Neuronal stem cell (in vitro differentiated cells): ENCODE results near the gene TSPAN2.
A peak's percentile ranks its signal among the peaks of the same experiment; 100 is the strongest.

Experiments
- DNase-seq: peaks from one replicate; pipeline ENCODE4 v3.0.0-alpha.2; 2013; ENCODE audit warnings: low spot score
- H2AFZ ChIP-seq: one replicate; pipeline ENCODE4 v1.6.1; 2013; ENCODE audit warnings: mild to moderate bottlenecking, low read length, inconsistent platforms
- H2AK5ac ChIP-seq: 2 replicates; pipeline ENCODE4 v1.6.1; 2013; ENCODE audit warnings: low read depth, mild to moderate bottlenecking, inconsistent platforms, low read length, moderate library complexity, mixed read lengths
- H2BK120ac ChIP-seq: 2 replicates; pipeline ENCODE4 v1.6.1; 2013; ENCODE audit warnings: low read depth, mild to moderate bottlenecking, inconsistent platforms, low read length, moderate library complexity, mixed read lengths
- H2BK12ac ChIP-seq: one replicate; pipeline ENCODE4 v1.6.1; 2013; ENCODE audit warnings: low read length, inconsistent platforms
- H2BK15ac ChIP-seq: 2 replicates; pipeline ENCODE4 v1.6.1; 2013; ENCODE audit warnings: mild to moderate bottlenecking, low read length, inconsistent platforms, mixed read lengths
- H2BK5ac ChIP-seq: one replicate; pipeline ENCODE4 v1.6.1; 2013; ENCODE audit warnings: inconsistent platforms, mild to moderate bottlenecking, low read length, moderate library complexity
- H3K14ac ChIP-seq: one replicate; pipeline ENCODE4 v1.6.1; 2013; ENCODE audit warnings: low read length, inconsistent platforms
- H3K18ac ChIP-seq: 2 replicates; pipeline ENCODE4 v1.6.1; 2013; ENCODE audit warnings: low read length, inconsistent platforms
- H3K23ac ChIP-seq: 2 replicates; pipeline ENCODE4 v1.6.1; 2013; ENCODE audit warnings: low read depth, mild to moderate bottlenecking, mixed read lengths, low read length, inconsistent platforms; ENCODE audit not compliant: poor library complexity
- H3K27ac ChIP-seq: replicated peaks from 3 replicates; pipeline ENCODE4 v1.5.1; 2013; ENCODE audit warnings: low read length, inconsistent platforms
- H3K27me3 ChIP-seq, 3 experiments: 2 replicates each; pipeline ENCODE4 v1.6.1; 2013; ENCODE audit warnings: low read length in 3 of 3, mild to moderate bottlenecking in 2 of 3, inconsistent platforms in 1 of 3, low read depth in 1 of 3, mixed read lengths in 1 of 3, moderate library complexity in 1 of 3; ENCODE audit not compliant: control insufficient read depth in 3 of 3, insufficient read depth in 3 of 3
- H3K36me3 ChIP-seq, 2 donors: replicated peaks in 1 of 2; 2 replicates each; pipeline ENCODE4 v1.6.1; 2013; ENCODE audit warnings: low read length in 2 of 2; ENCODE audit not compliant: control insufficient read depth in 2 of 2, insufficient read depth in 2 of 2
- H3K4ac ChIP-seq: 2 replicates; pipeline ENCODE4 v1.6.1; 2013; ENCODE audit warnings: inconsistent platforms, mild to moderate bottlenecking, low read length, moderate library complexity
- H3K4me1 ChIP-seq, 2 donors: 1 replicate in 1 of 2; 2 replicates in 1 of 2; pipeline ENCODE4 v1.6.1; 2013; ENCODE audit warnings: low read length in 2 of 2, low read depth in 1 of 2; ENCODE audit not compliant: control insufficient read depth in 2 of 2, insufficient read depth in 1 of 2
- H3K4me2 ChIP-seq: one replicate; pipeline ENCODE4 v1.6.1; 2013; ENCODE audit warnings: mild to moderate bottlenecking, low read length, inconsistent platforms; ENCODE audit not compliant: insufficient read depth, poor library complexity, severe bottlenecking
- H3K4me3 ChIP-seq, 2 donors: 2 replicates each; pipeline ENCODE4 v1.5.1; 2013; ENCODE audit warnings: low read length in 2 of 2, mild to moderate bottlenecking in 2 of 2, inconsistent platforms in 1 of 2, moderate library complexity in 1 of 2
- H3K79me1 ChIP-seq: one replicate; pipeline ENCODE4 v1.6.1; 2013; ENCODE audit warnings: low read depth, mild to moderate bottlenecking, inconsistent platforms, low read length, moderate library complexity
- H3K9ac ChIP-seq: one replicate; pipeline ENCODE4 v1.6.1; 2013; ENCODE audit warnings: mild to moderate bottlenecking, low read depth, low read length, inconsistent platforms; ENCODE audit not compliant: poor library complexity
- H3K9me3 ChIP-seq, 2 donors: replicated peaks in 1 of 2; 2 replicates each; pipeline versions ENCODE3 to v1.6.1; 2013; ENCODE audit warnings: low read length in 2 of 2, mild to moderate bottlenecking in 2 of 2, inconsistent platforms in 1 of 2, low read depth in 1 of 2, mixed read lengths in 1 of 2, moderate library complexity in 1 of 2; ENCODE audit not compliant: control insufficient read depth in 2 of 2, insufficient read depth in 1 of 2
- H4K8ac ChIP-seq: one replicate; pipeline ENCODE4 v1.6.1; 2013; ENCODE audit warnings: low read depth, mild to moderate bottlenecking, inconsistent platforms, low read length, moderate library complexity
- H4K91ac ChIP-seq: one replicate; pipeline ENCODE4 v1.6.1; 2013; ENCODE audit warnings: low read length, low read depth, mild to moderate bottlenecking, inconsistent platforms; ENCODE audit not compliant: poor library complexity
- WGBS, 2 donors: extraction: QIAGEN DNeasy Blood & Tissue Kit; methylation state at CpG; one replicate each; pipeline ENCODE4 v1.1.7; 2013; ENCODE audit warnings: missing lambda C conversion rate in 2 of 2, mixed read lengths in 1 of 2; ENCODE audit not compliant: insufficient read length in 2 of 2, insufficient replicate concordance in 1 of 2; ENCODE audit errors: extremely low coverage in 2 of 2; 5-methylcytosine and 5-hydroxymethylcytosine counted together

The TSPAN2 gene

GRCh38 chr1:115120296-115120695 is 31.0 kb upstream of the TSPAN2 start:
- Histone ChIP-seq H3K23ac (no peak overlapping the region), H2AK5ac (no peak overlapping the region), H3K36me3 (no peaks in the 10 kb centered on the region), H3K9me3 (peaks cover 0 to 5% of the 10 kb centered on the region in 2 donors), H3K9ac (no peak overlapping the region), H3K18ac (no peak overlapping the region), H4K91ac (no peak overlapping the region), H4K8ac (no peak overlapping the region), H2AFZ (no peak overlapping the region), H3K4me2 (no peak overlapping the region), H3K79me1 (no peaks in the 10 kb centered on the region), H3K4ac (no peak overlapping the region), H3K14ac (no peak overlapping the region), H3K4me1 (no peaks in the 10 kb centered on the region), H2BK12ac (no peak overlapping the region), H2BK120ac (no peak overlapping the region), H3K27ac (no peak overlapping the region), H2BK15ac (no peak overlapping the region), H3K27me3 (no peaks in the 10 kb centered on the region), H2BK5ac (no peak overlapping the region), H3K4me3 (peak overlapping the region in 1 of 2 donors; percentile 9)
- no CpG with 5 or more reads among the region's 2 CpGs for WGBS, 2 donors
- DNase-seq: no peak

- no peak overlapping the region for H3K18ac ChIP-seq
- H3K4me3 ChIP-seq: no peak overlapping the region
- no peak overlapping the region for H2AFZ ChIP-seq
- H3K79me1 ChIP-seq: no peaks in the 10 kb centered on the region
- peaks cover 0 to 5% of the 10 kb centered on the region in 2 donors for H3K9me3 ChIP-seq
- no peak overlapping the region for H3K4me2 ChIP-seq
- no peak overlapping the region for H2BK120ac ChIP-seq
- H3K36me3 ChIP-seq: no peaks in the 10 kb centered on the region
- no peak overlapping the region for H3K4ac ChIP-seq
- no peak overlapping the region for H4K91ac ChIP-seq
- H4K8ac ChIP-seq: no peak overlapping the region
- H3K23ac ChIP-seq: no peak overlapping the region
- H3K27ac ChIP-seq: no peak overlapping the region
- H2BK15ac ChIP-seq: no peak overlapping the region
- no peak overlapping the region for H2BK5ac ChIP-seq
- H3K14ac ChIP-seq: no peak overlapping the region
- no peak overlapping the region for H2BK12ac ChIP-seq
- peaks cover 0 to 1% (median 0%) of the 10 kb centered on the region in 3 experiments for H3K27me3 ChIP-seq
- WGBS, 2 donors: no CpG with 5 or more reads among the region's 4 CpGs
- H3K4me1 ChIP-seq: no peaks in the 10 kb centered on the region
- DNase-seq: no peak
- no peak overlapping the region for H3K9ac ChIP-seq
- no peak overlapping the region for H2AK5ac ChIP-seq
Measured at GRCh38 chr1:115118611-115119010, 29.3 kb upstream of the TSPAN2 start.

- Histone ChIP-seq H2BK15ac (no peak overlapping the region), H3K23ac (no peak overlapping the region), H2BK5ac (no peak overlapping the region), H3K27me3 (peaks cover 0 to 7% (median 0%) of the 10 kb centered on the region in 3 experiments), H2AK5ac (no peak overlapping the region), H3K27ac (no peak overlapping the region), H3K4ac (no peak overlapping the region), H3K18ac (no peak overlapping the region), H2BK12ac (no peak overlapping the region), H2BK120ac (no peak overlapping the region), H3K9me3 (peaks cover 0 to 5% of the 10 kb centered on the region in 2 donors), H3K4me3 (no peak overlapping the region), H2AFZ (no peak overlapping the region), H3K4me1 (no peaks in the 10 kb centered on the region), H3K4me2 (no peak overlapping the region), H3K9ac (no peak overlapping the region), H3K36me3 (no peaks in the 10 kb centered on the region), H3K79me1 (no peaks in the 10 kb centered on the region), H4K91ac (no peak overlapping the region), H4K8ac (no peak overlapping the region), H3K14ac (no peak overlapping the region)
- no peak for DNase-seq
Measured at GRCh38 chr1:115118086-115118485, 28.8 kb upstream of the TSPAN2 start.

- H3K27ac ChIP-seq: no peak overlapping the region
- H3K18ac ChIP-seq: no peak overlapping the region
- WGBS, 2 donors: no CpG with 5 or more reads among the region's 1 CpG
- H3K4me1 ChIP-seq: peaks cover 0 to 2% of the 10 kb centered on the region in 2 donors
- H3K4ac ChIP-seq: no peak overlapping the region
- peaks cover 0 to 9% (median 0%) of the 10 kb centered on the region in 3 experiments for H3K27me3 ChIP-seq
- H4K91ac ChIP-seq: no peak overlapping the region
- no peak overlapping the region for H4K8ac ChIP-seq
- H2BK15ac ChIP-seq: no peak overlapping the region
- DNase-seq: no peak
- H2AFZ ChIP-seq: no peak overlapping the region
- no peak overlapping the region for H3K23ac ChIP-seq
- no peak overlapping the region for H3K4me2 ChIP-seq
- no peak overlapping the region for H3K14ac ChIP-seq
- H3K4me3 ChIP-seq: no peak overlapping the region
- H2AK5ac ChIP-seq: no peak overlapping the region
- H3K9me3 ChIP-seq: peaks cover 0 to 5% of the 10 kb centered on the region in 2 donors
- no peak overlapping the region for H2BK120ac ChIP-seq
- no peaks in the 10 kb centered on the region for H3K79me1 ChIP-seq
- H2BK12ac ChIP-seq: no peak overlapping the region
- H3K36me3 ChIP-seq: no peaks in the 10 kb centered on the region
- H2BK5ac ChIP-seq: no peak overlapping the region
- no peak overlapping the region for H3K9ac ChIP-seq
Measured at GRCh38 chr1:115117298-115117697, 28.0 kb upstream of the TSPAN2 start.
